ENCODE data around the gene TRABD2A. TPM values are rescaled to one million over a fixed set of nuclear protein-coding genes. Genes with fewer than 3 reads are reported as not detected.

Gene TRABD2A
- total and polyA plus RNA-seq, 2 of the 13 experiments (the other 11 are each of a cell fraction or from before 2014, with no cell fraction given) = 0.15 TPM; not detected in 1

- TF ChIP-seq ZNF660 (CRISPR knock-in tag; IDR thresholded peaks at IDR 0.05; ENCODE audit: borderline replicate concordance, low read depth) (no peak), AKNA (CRISPR knock-in tag; IDR thresholded peaks at IDR 0.05; ENCODE audit: borderline replicate concordance) (no peak; the same call in 1 of the 2 replicates), DMAP1 (CRISPR knock-in tag; IDR thresholded peaks at IDR 0.05) (peak; percentile 77), ZBED4 (CRISPR knock-in tag; IDR thresholded peaks at IDR 0.05; ENCODE audit: borderline replicate concordance) (peak; percentile 78; the same call in 1 of the 2 replicates)
- TF ChIP-seq, protein P1, sequence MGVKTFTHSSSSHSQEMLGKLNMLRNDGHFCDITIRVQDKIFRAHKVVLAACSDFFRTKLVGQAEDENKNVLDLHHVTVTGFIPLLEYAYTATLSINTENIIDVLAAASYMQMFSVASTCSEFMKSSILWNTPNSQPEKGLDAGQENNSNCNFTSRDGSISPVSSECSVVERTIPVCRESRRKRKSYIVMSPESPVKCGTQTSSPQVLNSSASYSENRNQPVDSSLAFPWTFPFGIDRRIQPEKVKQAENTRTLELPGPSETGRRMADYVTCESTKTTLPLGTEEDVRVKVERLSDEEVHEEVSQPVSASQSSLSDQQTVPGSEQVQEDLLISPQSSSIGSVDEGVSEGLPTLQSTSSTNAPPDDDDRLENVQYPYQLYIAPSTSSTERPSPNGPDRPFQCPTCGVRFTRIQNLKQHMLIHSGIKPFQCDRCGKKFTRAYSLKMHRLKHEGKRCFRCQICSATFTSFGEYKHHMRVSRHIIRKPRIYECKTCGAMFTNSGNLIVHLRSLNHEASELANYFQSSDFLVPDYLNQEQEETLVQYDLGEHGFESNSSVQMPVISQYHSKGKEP (CRISPR knock-in tag; IDR thresholded peaks at IDR 0.05) = peak; percentile 83
- TF ChIP-seq, protein P2, sequence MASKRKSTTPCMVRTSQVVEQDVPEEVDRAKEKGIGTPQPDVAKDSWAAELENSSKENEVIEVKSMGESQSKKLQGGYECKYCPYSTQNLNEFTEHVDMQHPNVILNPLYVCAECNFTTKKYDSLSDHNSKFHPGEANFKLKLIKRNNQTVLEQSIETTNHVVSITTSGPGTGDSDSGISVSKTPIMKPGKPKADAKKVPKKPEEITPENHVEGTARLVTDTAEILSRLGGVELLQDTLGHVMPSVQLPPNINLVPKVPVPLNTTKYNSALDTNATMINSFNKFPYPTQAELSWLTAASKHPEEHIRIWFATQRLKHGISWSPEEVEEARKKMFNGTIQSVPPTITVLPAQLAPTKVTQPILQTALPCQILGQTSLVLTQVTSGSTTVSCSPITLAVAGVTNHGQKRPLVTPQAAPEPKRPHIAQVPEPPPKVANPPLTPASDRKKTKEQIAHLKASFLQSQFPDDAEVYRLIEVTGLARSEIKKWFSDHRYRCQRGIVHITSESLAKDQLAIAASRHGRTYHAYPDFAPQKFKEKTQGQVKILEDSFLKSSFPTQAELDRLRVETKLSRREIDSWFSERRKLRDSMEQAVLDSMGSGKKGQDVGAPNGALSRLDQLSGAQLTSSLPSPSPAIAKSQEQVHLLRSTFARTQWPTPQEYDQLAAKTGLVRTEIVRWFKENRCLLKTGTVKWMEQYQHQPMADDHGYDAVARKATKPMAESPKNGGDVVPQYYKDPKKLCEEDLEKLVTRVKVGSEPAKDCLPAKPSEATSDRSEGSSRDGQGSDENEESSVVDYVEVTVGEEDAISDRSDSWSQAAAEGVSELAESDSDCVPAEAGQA (IDR thresholded peaks at IDR 0.05; ENCODE audit: low read depth) = no peak
- TF ChIP-seq, protein P2 (CRISPR knock-in tag; IDR thresholded peaks at IDR 0.05; ENCODE audit: borderline replicate concordance) = peak; percentile 80; the same call in 1 of the 2 replicates
Observed at GRCh38 chr2:84905181-84906107, 24.6 kb upstream of the TRABD2A start, which contains the start of gene TMSB10 (continued).
